Measurements from ENCODE around the gene FBXO17. TPM values are rescaled to one million over a fixed set of nuclear protein-coding genes. Genes with fewer than 3 reads are reported as not detected.
A peak's percentile ranks its signal among the peaks of the same experiment; 100 is the strongest.

FBXO17 gene
- total and polyA plus RNA-seq, 5 donors from 2014 or later = 0.14 to 0.30 TPM; not detected in 3

DNA sequence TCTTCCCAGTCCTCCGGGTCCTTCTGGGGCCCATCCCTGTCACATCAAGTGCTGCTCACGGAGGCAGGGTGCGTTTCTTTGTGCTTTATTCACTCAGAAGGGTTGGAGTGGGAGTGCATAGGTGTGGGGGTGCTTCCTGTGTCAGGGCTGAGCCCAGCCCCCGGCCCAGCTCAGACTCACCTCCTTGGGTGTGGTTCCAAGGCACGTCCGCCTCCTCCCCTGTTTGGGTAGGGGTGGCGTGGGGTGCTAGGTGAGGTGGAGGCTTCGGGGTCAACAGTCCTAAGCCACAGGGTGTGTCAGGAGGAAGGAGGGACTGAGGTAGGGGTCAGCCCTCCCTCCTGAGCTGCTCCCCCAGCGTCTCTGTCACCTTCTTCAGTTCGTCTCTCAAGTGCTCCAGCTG lies 66.6 kb downstream of the FBXO17 start:
- Histone ChIP-seq H3K27ac (ENCODE audit: insufficient read depth, low read length, poor library complexity, severe bottlenecking) (no peak overlapping the region), H3K9me3 (ENCODE audit: control insufficient read depth in 2 of 2, low read length in 2 of 2) (no peaks in the 10 kb centered on the region), H3K27me3 (ENCODE audit: control insufficient read depth, insufficient read depth, low read length) (no peaks in the 10 kb centered on the region), H3K4me3 (ENCODE audit: low read depth, low read length) (no peak overlapping the region), H3K36me3 (ENCODE audit: control insufficient read depth, insufficient read depth, low read length) (peaks cover 31% of the 10 kb centered on the region), H3K4me1 (ENCODE audit: control insufficient read depth, insufficient read depth, low read length, poor library complexity, severe bottlenecking) (no peaks in the 10 kb centered on the region)
- no peaks in the 10 kb centered on the region for H3K9me3 Mint-ChIP-seq
- ATAC-seq (ENCODE audit: low read depth in 2 of 2) (no peak), DNase-seq (peak in 1 of 3 donors; percentile 56)
- H3K4me3 Mint-ChIP-seq = no peak overlapping the region
- no peaks in the 10 kb centered on the region for H3K27me3 Mint-ChIP-seq
- H3K36me3 Mint-ChIP-seq = peaks cover 18% of the 10 kb centered on the region
- peak overlapping the region; percentile 26 to 75 (median 38) for H3K27ac Mint-ChIP-seq
- peaks cover 0 to 24% (median 8%) of the 10 kb centered on the region in 4 donors for H3K4me1 Mint-ChIP-seq

DNA sequence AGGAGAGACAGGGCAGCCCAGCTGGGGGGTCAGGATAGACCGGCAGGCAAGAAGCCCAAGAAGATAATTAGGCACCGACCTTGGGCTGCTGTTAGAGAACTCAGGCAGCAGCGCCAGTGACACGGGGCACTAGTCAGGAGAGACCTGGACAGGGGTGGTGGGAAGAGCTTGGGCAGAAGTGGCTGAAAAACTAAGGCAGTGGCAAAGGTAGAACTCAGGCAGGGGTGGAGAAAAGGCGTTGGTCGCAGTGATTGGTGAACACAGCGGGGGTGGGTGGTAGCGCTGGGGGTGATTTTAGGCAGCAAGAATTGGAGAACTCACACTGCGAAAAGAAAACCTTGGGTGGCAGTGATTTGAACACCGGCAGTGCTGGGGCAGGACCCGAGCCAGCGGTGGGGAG lies 67.9 kb downstream of the FBXO17 start:
- ATAC-seq (ENCODE audit: low read depth in 2 of 2) (no peak), DNase-seq (no peak)
- Histone ChIP-seq H3K9me3 (ENCODE audit: control insufficient read depth in 2 of 2, low read length in 2 of 2) (no peaks in the 10 kb centered on the region), H3K4me1 (ENCODE audit: control insufficient read depth, insufficient read depth, low read length, poor library complexity, severe bottlenecking) (no peaks in the 10 kb centered on the region), H3K27me3 (ENCODE audit: control insufficient read depth, insufficient read depth, low read length) (no peaks in the 10 kb centered on the region), H3K36me3 (ENCODE audit: control insufficient read depth, insufficient read depth, low read length) (peaks cover 31% of the 10 kb centered on the region), H3K4me3 (ENCODE audit: low read depth, low read length) (no peak overlapping the region), H3K27ac (ENCODE audit: insufficient read depth, low read length, poor library complexity, severe bottlenecking) (no peak overlapping the region)
- Mint-ChIP-seq H3K4me1 (peaks cover 0 to 29% (median 11%) of the 10 kb centered on the region in 4 donors), H3K27me3 (no peaks in the 10 kb centered on the region), H3K9me3 (no peaks in the 10 kb centered on the region), H3K36me3 (peaks cover 21% of the 10 kb centered on the region), H3K4me3 (no peak overlapping the region), H3K27ac (peak overlapping the region in 2 of 3 donors; percentile 15 to 72)

DNA sequence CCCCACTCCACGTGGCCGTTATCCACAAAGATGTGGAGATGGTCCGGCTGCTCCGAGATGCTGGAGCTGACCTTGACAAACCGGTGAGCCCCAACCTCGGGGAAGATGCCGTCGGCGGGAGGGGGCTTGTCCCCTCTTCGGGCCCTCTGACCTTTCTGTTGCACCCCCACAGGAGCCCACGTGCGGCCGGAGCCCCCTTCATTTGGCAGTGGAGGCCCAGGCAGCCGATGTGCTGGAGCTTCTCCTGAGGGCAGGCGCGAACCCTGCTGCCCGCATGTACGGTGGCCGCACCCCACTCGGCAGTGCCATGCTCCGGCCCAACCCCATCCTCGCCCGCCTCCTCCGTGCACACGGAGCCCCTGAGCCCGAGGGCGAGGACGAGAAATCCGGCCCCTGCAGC lies 68.3 kb downstream of the FBXO17 start:
- H3K27ac ChIP-seq (ENCODE audit: insufficient read depth, low read length, poor library complexity, severe bottlenecking) = no peak overlapping the region
- Mint-ChIP-seq H3K4me3 (no peak overlapping the region), H3K36me3 (peaks cover 21% of the 10 kb centered on the region), H3K9me3 (no peaks in the 10 kb centered on the region), H3K4me1 (peaks cover 0 to 31% (median 11%) of the 10 kb centered on the region in 4 donors), H3K27ac (no peak overlapping the region), H3K27me3 (no peaks in the 10 kb centered on the region)
- ATAC-seq (ENCODE audit: low read depth in 2 of 2) (no peak), DNase-seq (no peak)
- peaks cover 31% of the 10 kb centered on the region for H3K36me3 ChIP-seq (ENCODE audit: control insufficient read depth, insufficient read depth, low read length)
- H3K4me1 ChIP-seq (ENCODE audit: control insufficient read depth, insufficient read depth, low read length, poor library complexity, severe bottlenecking) = no peaks in the 10 kb centered on the region
- no peak overlapping the region for H3K4me3 ChIP-seq (ENCODE audit: low read depth, low read length)
- no peaks in the 10 kb centered on the region for H3K27me3 ChIP-seq (ENCODE audit: control insufficient read depth, insufficient read depth, low read length)
- H3K9me3 ChIP-seq (ENCODE audit: control insufficient read depth in 2 of 2, low read length in 2 of 2) = no peaks in the 10 kb centered on the region

DNA sequence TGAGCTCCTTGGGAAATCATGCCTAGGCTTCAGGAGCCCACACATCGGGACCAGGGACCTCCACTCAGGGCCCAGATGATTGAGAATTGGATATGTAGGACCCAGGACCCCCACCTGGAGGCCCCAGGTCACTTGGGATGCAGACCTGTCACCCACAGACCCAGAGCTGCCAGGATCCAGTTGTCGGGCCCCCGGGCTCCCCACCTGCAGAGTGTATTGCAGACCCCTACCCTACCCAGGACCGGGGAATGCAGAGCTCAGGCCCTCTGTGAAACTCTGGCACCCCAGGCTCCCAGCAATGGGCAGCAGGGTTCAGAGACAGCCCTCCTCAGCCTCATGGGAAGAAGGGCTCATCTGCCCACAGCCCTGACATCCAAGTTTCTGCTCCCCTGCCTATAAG lies 69.9 kb downstream of the FBXO17 start:
- H3K4me3 Mint-ChIP-seq = no peak overlapping the region
- Histone ChIP-seq H3K27me3 (ENCODE audit: control insufficient read depth, insufficient read depth, low read length) (no peaks in the 10 kb centered on the region), H3K36me3 (ENCODE audit: control insufficient read depth, insufficient read depth, low read length) (peaks cover 31% of the 10 kb centered on the region), H3K27ac (ENCODE audit: insufficient read depth, low read length, poor library complexity, severe bottlenecking) (no peak overlapping the region), H3K9me3 (ENCODE audit: control insufficient read depth in 2 of 2, low read length in 2 of 2) (no peaks in the 10 kb centered on the region), H3K4me1 (ENCODE audit: control insufficient read depth, insufficient read depth, low read length, poor library complexity, severe bottlenecking) (peaks cover 10% of the 10 kb centered on the region), H3K4me3 (ENCODE audit: low read depth, low read length) (no peak overlapping the region)
- H3K36me3 Mint-ChIP-seq = peaks cover 21% of the 10 kb centered on the region
- H3K27ac Mint-ChIP-seq = no peak overlapping the region
- H3K27me3 Mint-ChIP-seq = no peaks in the 10 kb centered on the region
- ATAC-seq (ENCODE audit: low read depth in 2 of 2) (no peak), DNase-seq (no peak)
- H3K4me1 Mint-ChIP-seq = peaks cover 3 to 39% (median 17%) of the 10 kb centered on the region in 4 donors
- H3K9me3 Mint-ChIP-seq = peaks cover 0 to 1% (median 0%) of the 10 kb centered on the region in 7 donors

DNA sequence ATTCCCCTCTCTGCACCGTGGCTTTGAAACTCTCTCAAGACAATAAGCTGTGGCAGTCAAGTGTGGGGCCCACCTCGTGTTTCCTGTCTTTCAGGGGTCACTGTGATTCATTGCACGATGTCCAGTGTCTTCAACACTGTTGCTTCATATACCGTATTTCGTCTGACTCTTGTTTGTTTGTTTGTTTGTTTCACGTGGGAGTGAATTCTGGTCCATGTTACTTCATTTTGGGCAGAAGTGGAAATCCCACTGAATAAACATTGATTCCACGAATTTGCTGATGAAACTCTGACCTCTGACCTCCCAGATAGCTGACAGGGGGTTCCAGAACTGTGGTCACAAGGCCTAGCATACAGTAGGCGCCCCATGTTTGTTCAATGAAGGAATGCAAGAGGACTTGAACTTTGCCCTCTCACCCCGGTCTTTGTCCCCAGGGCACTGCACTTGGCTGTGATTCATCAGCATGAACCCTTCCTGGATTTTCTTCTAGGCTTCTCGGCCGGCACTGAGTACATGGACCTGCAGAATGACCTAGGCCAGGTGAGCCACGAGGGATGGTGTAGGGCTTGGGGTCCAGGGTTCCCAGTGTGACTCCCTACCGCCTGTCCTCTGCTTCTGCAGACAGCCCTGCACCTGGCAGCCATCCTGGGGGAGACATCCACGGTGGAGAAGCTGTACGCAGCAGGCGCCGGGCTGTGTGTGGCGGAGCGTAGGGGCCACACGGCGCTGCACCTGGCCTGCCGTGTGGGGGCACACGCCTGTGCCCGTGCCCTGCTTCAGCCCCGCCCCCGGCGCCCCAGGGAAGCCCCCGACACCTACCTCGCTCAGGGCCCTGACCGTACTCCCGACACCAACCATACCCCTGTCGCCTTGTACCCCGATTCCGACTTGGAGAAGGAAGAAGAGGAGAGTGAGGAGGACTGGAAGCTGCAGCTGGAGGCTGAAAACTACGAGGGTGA lies 70.7 kb downstream of the FBXO17 start:
- H3K4me1 ChIP-seq (ENCODE audit: control insufficient read depth, insufficient read depth, low read length, poor library complexity, severe bottlenecking) = peaks cover 16% of the 10 kb centered on the region
- no peak overlapping the region for H3K27ac ChIP-seq (ENCODE audit: insufficient read depth, low read length, poor library complexity, severe bottlenecking)
- ATAC-seq (ENCODE audit: low read depth in 2 of 2) (no peak), DNase-seq (no peak)
- Mint-ChIP-seq H3K36me3 (peaks cover 21% of the 10 kb centered on the region), H3K27ac (no peak overlapping the region), H3K9me3 (peaks cover 0 to 1% (median 0%) of the 10 kb centered on the region in 7 donors), H3K27me3 (no peaks in the 10 kb centered on the region), H3K4me1 (peaks cover 6 to 43% (median 20%) of the 10 kb centered on the region in 4 donors), H3K4me3 (peak overlapping the region in 1 of 4 donors; percentile 33)
- H3K36me3 ChIP-seq (ENCODE audit: control insufficient read depth, insufficient read depth, low read length) = peaks cover 31% of the 10 kb centered on the region
- no peaks in the 10 kb centered on the region for H3K27me3 ChIP-seq (ENCODE audit: control insufficient read depth, insufficient read depth, low read length)
- no peaks in the 10 kb centered on the region for H3K9me3 ChIP-seq (ENCODE audit: control insufficient read depth in 2 of 2, low read length in 2 of 2)
- H3K4me3 ChIP-seq (ENCODE audit: low read depth, low read length) = no peak overlapping the region

DNA sequence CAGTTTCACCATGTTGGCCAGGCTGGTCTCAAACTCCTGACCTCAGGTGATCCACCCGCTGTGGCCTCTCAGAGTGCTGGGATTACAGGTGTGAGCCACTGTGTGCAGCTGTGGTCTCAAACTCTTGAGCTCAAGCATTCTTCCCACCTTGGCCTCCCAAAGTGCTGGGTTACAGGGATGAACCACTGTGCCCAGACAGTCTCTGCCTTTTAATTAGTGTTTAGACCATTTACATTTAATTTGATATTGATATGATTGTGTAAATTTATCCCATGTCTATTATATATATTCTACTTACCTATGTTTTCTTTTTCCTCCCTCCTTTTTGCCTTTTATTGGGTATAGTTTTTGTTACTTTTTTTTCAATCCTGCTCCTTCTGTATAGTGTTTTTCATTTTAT lies 73.9 kb downstream of the FBXO17 start:
- H3K9me3 ChIP-seq (ENCODE audit: control insufficient read depth in 2 of 2, low read length in 2 of 2) = no peaks in the 10 kb centered on the region
- H3K4me3 ChIP-seq (ENCODE audit: low read depth, low read length) = peak overlapping the region; percentile 35
- no peaks in the 10 kb centered on the region for H3K27me3 ChIP-seq (ENCODE audit: control insufficient read depth, insufficient read depth, low read length)
- DNase-seq (no peak), ATAC-seq (ENCODE audit: low read depth in 2 of 2) (no peak)
- H3K4me1 ChIP-seq (ENCODE audit: control insufficient read depth, insufficient read depth, low read length, poor library complexity, severe bottlenecking) = peaks cover 32% of the 10 kb centered on the region
- H3K9me3 Mint-ChIP-seq = peaks cover 0 to 1% (median 0%) of the 10 kb centered on the region in 7 donors
- peak overlapping the region in 1 of 3 donors; percentile 78 for H3K27ac Mint-ChIP-seq
- peak overlapping the region; percentile 65 to 96 (median 84) for H3K4me3 Mint-ChIP-seq
- no peaks in the 10 kb centered on the region for H3K27me3 Mint-ChIP-seq
- H3K4me1 Mint-ChIP-seq = peaks cover 6 to 62% (median 31%) of the 10 kb centered on the region in 4 donors
- peaks cover 12% of the 10 kb centered on the region for H3K36me3 Mint-ChIP-seq
- H3K36me3 ChIP-seq (ENCODE audit: control insufficient read depth, insufficient read depth, low read length) = peaks cover 15% of the 10 kb centered on the region
- no peak overlapping the region for H3K27ac ChIP-seq (ENCODE audit: insufficient read depth, low read length, poor library complexity, severe bottlenecking)

DNA sequence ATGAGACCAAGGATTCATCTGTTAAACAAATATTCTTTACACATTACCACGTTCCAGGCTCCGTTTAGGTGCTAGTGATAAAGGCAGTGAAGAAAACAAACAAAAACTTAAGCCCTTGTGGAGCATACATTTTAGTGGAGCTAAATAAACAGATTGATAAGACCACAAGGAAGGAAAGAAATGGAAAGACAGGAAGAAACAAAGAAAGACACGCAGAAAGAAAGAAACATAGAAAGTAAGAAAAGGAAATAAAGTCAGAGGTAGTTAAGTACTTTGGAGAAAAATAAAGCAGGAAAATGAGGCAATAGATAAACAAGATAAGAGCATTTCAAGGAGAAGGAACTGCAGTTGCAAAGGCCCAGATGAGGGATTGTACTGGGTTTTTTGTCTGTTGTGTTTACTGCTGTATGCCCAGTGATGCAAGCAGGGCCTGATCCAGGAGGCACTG lies 74.8 kb downstream of the FBXO17 start:
- Histone ChIP-seq H3K4me3 (ENCODE audit: low read depth, low read length) (peak overlapping the region; percentile 92), H3K4me1 (ENCODE audit: control insufficient read depth, insufficient read depth, low read length, poor library complexity, severe bottlenecking) (peaks cover 32% of the 10 kb centered on the region), H3K9me3 (ENCODE audit: control insufficient read depth in 2 of 2, low read length in 2 of 2) (no peaks in the 10 kb centered on the region), H3K36me3 (ENCODE audit: control insufficient read depth, insufficient read depth, low read length) (peaks cover 13% of the 10 kb centered on the region), H3K27me3 (ENCODE audit: control insufficient read depth, insufficient read depth, low read length) (no peaks in the 10 kb centered on the region), H3K27ac (ENCODE audit: insufficient read depth, low read length, poor library complexity, severe bottlenecking) (peak overlapping the region; percentile 99)
- ATAC-seq (ENCODE audit: low read depth in 2 of 2) (no peak), DNase-seq (no peak)
- peak overlapping the region in 2 of 3 donors; percentile 79 to 97 for H3K27ac Mint-ChIP-seq
- H3K9me3 Mint-ChIP-seq = peaks cover 0 to 1% (median 0%) of the 10 kb centered on the region in 7 donors
- peaks cover 6 to 65% (median 31%) of the 10 kb centered on the region in 4 donors for H3K4me1 Mint-ChIP-seq
- peak overlapping the region; percentile 91 to 99 (median 95) for H3K4me3 Mint-ChIP-seq
- no peaks in the 10 kb centered on the region for H3K27me3 Mint-ChIP-seq
- H3K36me3 Mint-ChIP-seq = peaks cover 12% of the 10 kb centered on the region

Measured in CD4-positive, CD25-positive, alpha-beta regulatory T cell (primary cell).